K562 (cell line): Measurements from ENCODE around the gene SIGLEC6. TPM values are rescaled to one million over a fixed set of nuclear protein-coding genes. Genes with fewer than 3 reads are reported as not detected.

Source experiments
- BMI1 ChIP-seq: fragments of 150-350 bp; IDR thresholded peaks from 2 replicates; pipeline ENCODE4 v1.6.1; 2014; ENCODE audit warnings: low read length
- HDAC2 ChIP-seq: fragments of 450-650 bp; IDR thresholded peaks from 2 replicates; pipeline ENCODE4 v1.6.1; 2016; ENCODE audit warnings: mild to moderate bottlenecking
- ILK ChIP-seq: fragments of 450-650 bp; IDR thresholded peaks from 2 replicates; pipeline ENCODE4 v1.6.1; 2016; ENCODE audit warnings: missing genetic modification characterization, low read depth, mild to moderate bottlenecking, missing compliant biosample characterization, moderate library complexity, borderline replicate concordance
- SMAD1 ChIP-seq: fragments of 150-350 bp; IDR thresholded peaks from 2 replicates; pipeline ENCODE4 v1.6.1; 2014; ENCODE audit warnings: low read length, low read depth; ENCODE audit not compliant: partially characterized antibody
- STAT5B ChIP-seq: fragments of 250-450 bp; sonication (Bioruptor Pico); IDR thresholded peaks from 2 replicates; pipeline ENCODE4 v1.8.0; 2021; ENCODE audit warnings: mild to moderate bottlenecking, inconsistent platforms
- polyA plus RNA-seq, 8 experiments: library from polyadenylated mRNA; depleted of rRNA in 4 of 8; stranded (reverse) in 5 of 8; unstranded in 3 of 8; fragments of >200 nt; fragmentation: Nextera tagmentation in 2 of 8; fragmentation: Illumina TruSeq in 1 of 8; extraction: Ambion mirVana in 2 of 8; extraction: Trizol in 1 of 8; gene quantifications; 2 replicates each; pipeline versions ENCODE4 v1.2.1 to v1.2.3, GENCODE V29; 2011 to 2014; ENCODE audit warnings: inconsistent platforms in 1 of 8, missing spikeins in 1 of 8
- total RNA-seq, 7 experiments: library from RNA; depleted of rRNA in 6 of 7; stranded (reverse); fragments of >200 nt in 6 of 7; fragmentation: Illumina TruSeq in 2 of 7; extraction: Trizol in 2 of 7; gene quantifications; 2 replicates each; pipeline versions ENCODE4 v1.2.1 to v1.2.3, GENCODE V29; 2011 to 2021; ENCODE audit warnings: low replicate concordance in 1 of 7
- TF ChIP-seq, protein P1 (sequence below): fragments of 450-650 bp; IDR thresholded peaks from 2 replicates; pipeline ENCODE4 v1.6.1; 2017; ENCODE audit warnings: antibody characterized with exemption, mild to moderate bottlenecking
- TF ChIP-seq, protein P2 (sequence below): fragments of 450-650 bp; IDR thresholded peaks from 2 replicates; pipeline ENCODE4 v1.6.1; 2016; ENCODE audit warnings: mild to moderate bottlenecking, moderate library complexity
- TF ChIP-seq, protein P3 (sequence below): fragments of 450-650 bp; formaldehyde crosslinking; conservative IDR thresholded peaks from 2 replicates; pipeline ENCODE4 v1.4.0; 2022; ENCODE audit warnings: mild to moderate bottlenecking, missing genetic modification characterization
- TF ChIP-seq, protein P4 (sequence below), 2 experiments: IDR thresholded peaks; 2 replicates each; pipeline ENCODE4 v1.6.1; 2011; ENCODE audit warnings: borderline replicate concordance in 1 of 2, control low read depth in 1 of 2, low read depth in 1 of 2, low read length in 1 of 2, mild to moderate bottlenecking in 1 of 2, mixed read lengths in 1 of 2, moderate library complexity in 1 of 2; ENCODE audit not compliant: insufficient read depth in 1 of 2, insufficient read length in 1 of 2, poor library complexity in 1 of 2, severe bottlenecking in 1 of 2; ENCODE audit errors: extremely low read depth in 1 of 2

Gene SIGLEC6
- total and polyA plus RNA-seq, 9 of the 15 experiments (the other 6 are each of a cell fraction or from before 2014, with no cell fraction given), result 0.03 to 17.5 (median 0.71) TPM

- TF ChIP-seq, protein P1, sequence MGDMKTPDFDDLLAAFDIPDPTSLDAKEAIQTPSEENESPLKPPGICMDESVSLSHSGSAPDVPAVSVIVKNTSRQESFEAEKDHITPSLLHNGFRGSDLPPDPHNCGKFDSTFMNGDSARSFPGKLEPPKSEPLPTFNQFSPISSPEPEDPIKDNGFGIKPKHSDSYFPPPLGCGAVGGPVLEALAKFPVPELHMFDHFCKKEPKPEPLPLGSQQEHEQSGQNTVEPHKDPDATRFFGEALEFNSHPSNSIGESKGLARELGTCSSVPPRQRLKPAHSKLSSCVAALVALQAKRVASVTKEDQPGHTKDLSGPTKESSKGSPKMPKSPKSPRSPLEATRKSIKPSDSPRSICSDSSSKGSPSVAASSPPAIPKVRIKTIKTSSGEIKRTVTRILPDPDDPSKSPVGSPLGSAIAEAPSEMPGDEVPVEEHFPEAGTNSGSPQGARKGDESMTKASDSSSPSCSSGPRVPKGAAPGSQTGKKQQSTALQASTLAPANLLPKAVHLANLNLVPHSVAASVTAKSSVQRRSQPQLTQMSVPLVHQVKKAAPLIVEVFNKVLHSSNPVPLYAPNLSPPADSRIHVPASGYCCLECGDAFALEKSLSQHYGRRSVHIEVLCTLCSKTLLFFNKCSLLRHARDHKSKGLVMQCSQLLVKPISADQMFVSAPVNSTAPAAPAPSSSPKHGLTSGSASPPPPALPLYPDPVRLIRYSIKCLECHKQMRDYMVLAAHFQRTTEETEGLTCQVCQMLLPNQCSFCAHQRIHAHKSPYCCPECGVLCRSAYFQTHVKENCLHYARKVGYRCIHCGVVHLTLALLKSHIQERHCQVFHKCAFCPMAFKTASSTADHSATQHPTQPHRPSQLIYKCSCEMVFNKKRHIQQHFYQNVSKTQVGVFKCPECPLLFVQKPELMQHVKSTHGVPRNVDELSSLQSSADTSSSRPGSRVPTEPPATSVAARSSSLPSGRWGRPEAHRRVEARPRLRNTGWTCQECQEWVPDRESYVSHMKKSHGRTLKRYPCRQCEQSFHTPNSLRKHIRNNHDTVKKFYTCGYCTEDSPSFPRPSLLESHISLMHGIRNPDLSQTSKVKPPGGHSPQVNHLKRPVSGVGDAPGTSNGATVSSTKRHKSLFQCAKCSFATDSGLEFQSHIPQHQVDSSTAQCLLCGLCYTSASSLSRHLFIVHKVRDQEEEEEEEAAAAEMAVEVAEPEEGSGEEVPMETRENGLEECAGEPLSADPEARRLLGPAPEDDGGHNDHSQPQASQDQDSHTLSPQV, result peak; percentile 62; the same call in 1 of the 2 replicates
- peak; percentile 9 for TF ChIP-seq SMAD1
- TF ChIP-seq STAT5B (CRISPR knock-in tag), result no peak
- TF ChIP-seq, protein P2, sequence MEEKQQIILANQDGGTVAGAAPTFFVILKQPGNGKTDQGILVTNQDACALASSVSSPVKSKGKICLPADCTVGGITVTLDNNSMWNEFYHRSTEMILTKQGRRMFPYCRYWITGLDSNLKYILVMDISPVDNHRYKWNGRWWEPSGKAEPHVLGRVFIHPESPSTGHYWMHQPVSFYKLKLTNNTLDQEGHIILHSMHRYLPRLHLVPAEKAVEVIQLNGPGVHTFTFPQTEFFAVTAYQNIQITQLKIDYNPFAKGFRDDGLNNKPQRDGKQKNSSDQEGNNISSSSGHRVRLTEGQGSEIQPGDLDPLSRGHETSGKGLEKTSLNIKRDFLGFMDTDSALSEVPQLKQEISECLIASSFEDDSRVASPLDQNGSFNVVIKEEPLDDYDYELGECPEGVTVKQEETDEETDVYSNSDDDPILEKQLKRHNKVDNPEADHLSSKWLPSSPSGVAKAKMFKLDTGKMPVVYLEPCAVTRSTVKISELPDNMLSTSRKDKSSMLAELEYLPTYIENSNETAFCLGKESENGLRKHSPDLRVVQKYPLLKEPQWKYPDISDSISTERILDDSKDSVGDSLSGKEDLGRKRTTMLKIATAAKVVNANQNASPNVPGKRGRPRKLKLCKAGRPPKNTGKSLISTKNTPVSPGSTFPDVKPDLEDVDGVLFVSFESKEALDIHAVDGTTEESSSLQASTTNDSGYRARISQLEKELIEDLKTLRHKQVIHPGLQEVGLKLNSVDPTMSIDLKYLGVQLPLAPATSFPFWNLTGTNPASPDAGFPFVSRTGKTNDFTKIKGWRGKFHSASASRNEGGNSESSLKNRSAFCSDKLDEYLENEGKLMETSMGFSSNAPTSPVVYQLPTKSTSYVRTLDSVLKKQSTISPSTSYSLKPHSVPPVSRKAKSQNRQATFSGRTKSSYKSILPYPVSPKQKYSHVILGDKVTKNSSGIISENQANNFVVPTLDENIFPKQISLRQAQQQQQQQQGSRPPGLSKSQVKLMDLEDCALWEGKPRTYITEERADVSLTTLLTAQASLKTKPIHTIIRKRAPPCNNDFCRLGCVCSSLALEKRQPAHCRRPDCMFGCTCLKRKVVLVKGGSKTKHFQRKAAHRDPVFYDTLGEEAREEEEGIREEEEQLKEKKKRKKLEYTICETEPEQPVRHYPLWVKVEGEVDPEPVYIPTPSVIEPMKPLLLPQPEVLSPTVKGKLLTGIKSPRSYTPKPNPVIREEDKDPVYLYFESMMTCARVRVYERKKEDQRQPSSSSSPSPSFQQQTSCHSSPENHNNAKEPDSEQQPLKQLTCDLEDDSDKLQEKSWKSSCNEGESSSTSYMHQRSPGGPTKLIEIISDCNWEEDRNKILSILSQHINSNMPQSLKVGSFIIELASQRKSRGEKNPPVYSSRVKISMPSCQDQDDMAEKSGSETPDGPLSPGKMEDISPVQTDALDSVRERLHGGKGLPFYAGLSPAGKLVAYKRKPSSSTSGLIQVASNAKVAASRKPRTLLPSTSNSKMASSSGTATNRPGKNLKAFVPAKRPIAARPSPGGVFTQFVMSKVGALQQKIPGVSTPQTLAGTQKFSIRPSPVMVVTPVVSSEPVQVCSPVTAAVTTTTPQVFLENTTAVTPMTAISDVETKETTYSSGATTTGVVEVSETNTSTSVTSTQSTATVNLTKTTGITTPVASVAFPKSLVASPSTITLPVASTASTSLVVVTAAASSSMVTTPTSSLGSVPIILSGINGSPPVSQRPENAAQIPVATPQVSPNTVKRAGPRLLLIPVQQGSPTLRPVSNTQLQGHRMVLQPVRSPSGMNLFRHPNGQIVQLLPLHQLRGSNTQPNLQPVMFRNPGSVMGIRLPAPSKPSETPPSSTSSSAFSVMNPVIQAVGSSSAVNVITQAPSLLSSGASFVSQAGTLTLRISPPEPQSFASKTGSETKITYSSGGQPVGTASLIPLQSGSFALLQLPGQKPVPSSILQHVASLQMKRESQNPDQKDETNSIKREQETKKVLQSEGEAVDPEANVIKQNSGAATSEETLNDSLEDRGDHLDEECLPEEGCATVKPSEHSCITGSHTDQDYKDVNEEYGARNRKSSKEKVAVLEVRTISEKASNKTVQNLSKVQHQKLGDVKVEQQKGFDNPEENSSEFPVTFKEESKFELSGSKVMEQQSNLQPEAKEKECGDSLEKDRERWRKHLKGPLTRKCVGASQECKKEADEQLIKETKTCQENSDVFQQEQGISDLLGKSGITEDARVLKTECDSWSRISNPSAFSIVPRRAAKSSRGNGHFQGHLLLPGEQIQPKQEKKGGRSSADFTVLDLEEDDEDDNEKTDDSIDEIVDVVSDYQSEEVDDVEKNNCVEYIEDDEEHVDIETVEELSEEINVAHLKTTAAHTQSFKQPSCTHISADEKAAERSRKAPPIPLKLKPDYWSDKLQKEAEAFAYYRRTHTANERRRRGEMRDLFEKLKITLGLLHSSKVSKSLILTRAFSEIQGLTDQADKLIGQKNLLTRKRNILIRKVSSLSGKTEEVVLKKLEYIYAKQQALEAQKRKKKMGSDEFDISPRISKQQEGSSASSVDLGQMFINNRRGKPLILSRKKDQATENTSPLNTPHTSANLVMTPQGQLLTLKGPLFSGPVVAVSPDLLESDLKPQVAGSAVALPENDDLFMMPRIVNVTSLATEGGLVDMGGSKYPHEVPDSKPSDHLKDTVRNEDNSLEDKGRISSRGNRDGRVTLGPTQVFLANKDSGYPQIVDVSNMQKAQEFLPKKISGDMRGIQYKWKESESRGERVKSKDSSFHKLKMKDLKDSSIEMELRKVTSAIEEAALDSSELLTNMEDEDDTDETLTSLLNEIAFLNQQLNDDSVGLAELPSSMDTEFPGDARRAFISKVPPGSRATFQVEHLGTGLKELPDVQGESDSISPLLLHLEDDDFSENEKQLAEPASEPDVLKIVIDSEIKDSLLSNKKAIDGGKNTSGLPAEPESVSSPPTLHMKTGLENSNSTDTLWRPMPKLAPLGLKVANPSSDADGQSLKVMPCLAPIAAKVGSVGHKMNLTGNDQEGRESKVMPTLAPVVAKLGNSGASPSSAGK, result peak; percentile 83
- TF ChIP-seq ILK (tag), result no peak
- 0 out of 2 replicates have a peak, but pooled peaks have one; percentile 37 for TF ChIP-seq HDAC2
- no peak for TF ChIP-seq BMI1
- TF ChIP-seq, protein P3, sequence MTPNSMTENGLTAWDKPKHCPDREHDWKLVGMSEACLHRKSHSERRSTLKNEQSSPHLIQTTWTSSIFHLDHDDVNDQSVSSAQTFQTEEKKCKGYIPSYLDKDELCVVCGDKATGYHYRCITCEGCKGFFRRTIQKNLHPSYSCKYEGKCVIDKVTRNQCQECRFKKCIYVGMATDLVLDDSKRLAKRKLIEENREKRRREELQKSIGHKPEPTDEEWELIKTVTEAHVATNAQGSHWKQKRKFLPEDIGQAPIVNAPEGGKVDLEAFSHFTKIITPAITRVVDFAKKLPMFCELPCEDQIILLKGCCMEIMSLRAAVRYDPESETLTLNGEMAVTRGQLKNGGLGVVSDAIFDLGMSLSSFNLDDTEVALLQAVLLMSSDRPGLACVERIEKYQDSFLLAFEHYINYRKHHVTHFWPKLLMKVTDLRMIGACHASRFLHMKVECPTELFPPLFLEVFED (CRISPR knock-in tag), result no peak
- TF ChIP-seq, protein P4, sequence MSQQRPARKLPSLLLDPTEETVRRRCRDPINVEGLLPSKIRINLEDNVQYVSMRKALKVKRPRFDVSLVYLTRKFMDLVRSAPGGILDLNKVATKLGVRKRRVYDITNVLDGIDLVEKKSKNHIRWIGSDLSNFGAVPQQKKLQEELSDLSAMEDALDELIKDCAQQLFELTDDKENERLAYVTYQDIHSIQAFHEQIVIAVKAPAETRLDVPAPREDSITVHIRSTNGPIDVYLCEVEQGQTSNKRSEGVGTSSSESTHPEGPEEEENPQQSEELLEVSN (IDR thresholded peaks at IDR 0.05; ENCODE audit: borderline replicate concordance in 1 of 2, extremely low read depth in 1 of 2, insufficient read depth in 1 of 2, insufficient read length in 1 of 2, low read depth in 1 of 2, low read length in 1 of 2, poor library complexity in 1 of 2, severe bottlenecking in 1 of 2), result peak; percentile 66 to 77
Observed at GRCh38 chr19:51469162-51469561, 62.3 kb downstream of the SIGLEC6 start (continued).
